Neural crest cell (in vitro differentiated cells): ENCODE results near the gene LSM5. TPM values are rescaled to one million over a fixed set of nuclear protein-coding genes. Genes with fewer than 3 reads are reported as not detected.

Source experiments
- DNase-seq: peaks from one replicate; pipeline ENCODE4 v3.0.0; 2021; ENCODE audit warnings: low read depth, mixed read lengths, low spot score
- H3K27ac Mint-ChIP-seq: one replicate; pipeline ENCODE4 v1.8.0; 2021; ENCODE audit warnings: mild to moderate bottlenecking, mixed read lengths; ENCODE audit not compliant: unreplicated experiment
- H3K27me3 Mint-ChIP-seq: 2 replicates; pipeline ENCODE4 v1.8.0; 2021; ENCODE audit warnings: low read depth, mild to moderate bottlenecking, mixed read lengths
- H3K36me3 Mint-ChIP-seq: 2 replicates; pipeline ENCODE4 v1.8.0; 2021; ENCODE audit warnings: low read depth, mild to moderate bottlenecking, mixed read lengths
- H3K4me1 Mint-ChIP-seq: 2 replicates; pipeline ENCODE4 v1.8.0; 2021; ENCODE audit warnings: mixed read lengths
- H3K4me3 Mint-ChIP-seq: one replicate; pipeline ENCODE4 v1.8.0; 2021; ENCODE audit warnings: mild to moderate bottlenecking, mixed read lengths
- H3K9me3 Mint-ChIP-seq: 2 replicates; pipeline ENCODE4 v1.8.0; 2021; ENCODE audit warnings: mixed read lengths
- total RNA-seq: library from RNA; stranded (reverse); gene quantifications from 2 replicates; pipeline ENCODE4 v1.2.1, GENCODE V29; 2021
- TF ChIP-seq, protein P1 (sequence below): fragments of 200-600 bp; sonication (generic); conservative IDR thresholded peaks from 2 replicates; pipeline ENCODE4 v1.5.0; 2021; ENCODE audit warnings: antibody characterized with exemption, mild to moderate bottlenecking

LSM5 gene
- total RNA-seq, 1 donor from 2014 or later, result 89.0 TPM

DNA sequence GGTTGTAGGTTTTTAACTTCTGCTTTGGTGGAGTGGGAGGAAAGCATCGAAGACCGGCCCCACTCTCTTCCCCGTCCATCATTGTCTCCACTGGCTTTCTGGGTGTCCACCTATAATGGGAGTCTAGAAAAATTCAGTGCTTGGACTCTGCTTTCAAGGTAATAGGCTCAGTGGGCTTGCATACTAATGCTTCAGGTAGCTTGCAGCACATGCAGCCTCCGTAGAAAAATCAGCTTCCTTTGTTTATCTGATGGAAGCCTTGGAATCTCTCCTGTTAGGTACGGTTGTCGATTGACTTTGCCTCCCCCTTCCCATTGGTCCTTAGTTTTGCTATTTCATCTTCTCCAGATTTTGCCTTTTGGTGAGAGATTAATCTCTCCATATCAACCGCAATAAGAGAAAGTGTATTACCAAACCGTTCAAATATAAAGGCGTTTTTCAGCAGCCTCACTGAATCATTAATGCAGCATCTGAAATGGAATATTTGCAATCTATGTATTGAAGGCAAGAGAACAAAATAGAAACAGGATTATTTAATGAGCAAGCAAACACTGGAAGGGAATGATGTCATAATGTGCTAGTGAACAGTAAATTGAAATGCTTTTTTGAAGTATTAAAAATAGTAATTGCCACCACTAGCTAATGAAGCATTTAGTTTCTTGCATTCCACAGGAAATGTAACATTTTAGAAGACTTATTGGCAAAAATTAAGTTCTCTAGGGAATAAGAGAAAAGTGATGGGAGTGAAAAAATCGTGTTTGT, 6.1 kb upstream of the LSM5 start:
- Mint-ChIP-seq H3K9me3 (no peaks in the 10 kb centered on the region), H3K27ac (peak overlapping the region; percentile 99), H3K4me3 (peak overlapping the region; percentile 95), H3K4me1 (peaks cover 17% of the 10 kb centered on the region), H3K27me3 (no peaks in the 10 kb centered on the region), H3K36me3 (peaks cover 12% of the 10 kb centered on the region)
- TF ChIP-seq, protein P1, sequence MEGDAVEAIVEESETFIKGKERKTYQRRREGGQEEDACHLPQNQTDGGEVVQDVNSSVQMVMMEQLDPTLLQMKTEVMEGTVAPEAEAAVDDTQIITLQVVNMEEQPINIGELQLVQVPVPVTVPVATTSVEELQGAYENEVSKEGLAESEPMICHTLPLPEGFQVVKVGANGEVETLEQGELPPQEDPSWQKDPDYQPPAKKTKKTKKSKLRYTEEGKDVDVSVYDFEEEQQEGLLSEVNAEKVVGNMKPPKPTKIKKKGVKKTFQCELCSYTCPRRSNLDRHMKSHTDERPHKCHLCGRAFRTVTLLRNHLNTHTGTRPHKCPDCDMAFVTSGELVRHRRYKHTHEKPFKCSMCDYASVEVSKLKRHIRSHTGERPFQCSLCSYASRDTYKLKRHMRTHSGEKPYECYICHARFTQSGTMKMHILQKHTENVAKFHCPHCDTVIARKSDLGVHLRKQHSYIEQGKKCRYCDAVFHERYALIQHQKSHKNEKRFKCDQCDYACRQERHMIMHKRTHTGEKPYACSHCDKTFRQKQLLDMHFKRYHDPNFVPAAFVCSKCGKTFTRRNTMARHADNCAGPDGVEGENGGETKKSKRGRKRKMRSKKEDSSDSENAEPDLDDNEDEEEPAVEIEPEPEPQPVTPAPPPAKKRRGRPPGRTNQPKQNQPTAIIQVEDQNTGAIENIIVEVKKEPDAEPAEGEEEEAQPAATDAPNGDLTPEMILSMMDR, result no peak
- no peak for DNase-seq

DNA sequence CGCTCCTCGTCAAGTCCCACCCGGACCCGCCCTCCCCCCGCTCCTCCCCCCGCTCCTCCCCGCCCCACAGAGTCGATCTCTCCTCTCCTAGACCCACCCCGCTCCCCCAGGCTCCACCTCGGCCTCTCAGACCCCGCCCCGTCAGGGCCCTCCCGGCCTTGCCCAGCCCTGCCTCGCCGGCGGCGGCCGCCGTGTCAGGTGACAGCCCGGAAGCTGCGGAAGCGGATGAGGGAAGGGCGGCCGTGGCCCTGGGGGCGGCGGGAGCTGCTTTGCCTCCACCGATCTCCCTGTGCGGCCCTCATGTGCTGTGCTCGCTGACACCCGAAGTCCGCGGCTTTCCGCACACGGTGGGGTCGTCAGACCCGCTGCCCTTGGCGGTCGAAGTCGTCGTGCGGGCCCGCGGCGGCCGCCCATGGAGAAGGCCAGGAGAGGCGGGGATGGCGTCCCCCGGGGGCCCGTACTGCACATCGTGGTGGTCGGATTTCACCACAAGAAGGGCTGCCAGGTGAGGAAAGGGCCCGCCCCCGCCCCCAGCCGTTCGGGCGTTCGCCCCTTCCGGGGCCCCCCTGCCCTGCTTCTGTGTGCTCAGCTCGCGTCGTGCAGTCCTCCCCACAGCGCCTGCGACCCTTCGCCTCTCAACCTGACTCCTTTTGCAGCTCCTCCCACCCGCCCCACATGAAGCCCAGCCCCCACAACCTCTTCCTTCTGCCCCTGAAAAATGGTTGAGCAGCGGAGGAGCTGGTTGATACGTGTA, 5.3 kb upstream of the LSM5 start, which contains the start of gene AVL9:
TSS of gene AVL9 (plus strand) at position 192 of the 754 bp plus-strand sequence. CDS start at position 413, 221 bp downstream.
- Mint-ChIP-seq H3K9me3 (no peaks in the 10 kb centered on the region), H3K4me3 (peak within 1 kb of the TSS; percentile 95), H3K27me3 (no peaks in the 10 kb centered on the region), H3K36me3 (peaks cover 7% of the 10 kb centered on the region), H3K27ac (peak within 1 kb of the TSS; percentile 99), H3K4me1 (peaks cover 15% of the 10 kb centered on the region)
- DNase-seq, result peak; percentile 96
- TF ChIP-seq, protein P1, result no peak

DNA sequence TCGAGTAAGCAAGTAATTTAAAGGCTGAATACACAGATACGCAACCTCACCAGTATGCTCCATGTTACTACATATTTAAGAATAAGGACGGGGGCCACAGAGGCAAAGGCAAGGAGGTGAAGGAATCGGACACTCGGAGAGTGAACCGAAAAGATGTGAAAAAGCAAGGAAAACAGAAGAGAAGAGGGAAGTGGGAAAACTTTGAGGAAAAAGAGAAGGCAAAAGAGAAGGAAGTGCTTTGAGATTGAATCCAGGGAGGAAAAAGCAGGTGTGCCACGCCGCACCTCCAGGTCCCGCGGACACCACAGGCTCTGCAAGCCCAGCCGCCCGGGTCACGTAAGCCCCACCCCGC, 4.7 kb upstream of the LSM5 start:
- Mint-ChIP-seq H3K36me3 (peaks cover 4% of the 10 kb centered on the region), H3K4me3 (peak overlapping the region; percentile 91), H3K4me1 (peaks cover 21% of the 10 kb centered on the region), H3K9me3 (no peaks in the 10 kb centered on the region), H3K27me3 (no peaks in the 10 kb centered on the region), H3K27ac (no peak overlapping the region)
- TF ChIP-seq, protein P1, result no peak
- DNase-seq, result no peak

DNA sequence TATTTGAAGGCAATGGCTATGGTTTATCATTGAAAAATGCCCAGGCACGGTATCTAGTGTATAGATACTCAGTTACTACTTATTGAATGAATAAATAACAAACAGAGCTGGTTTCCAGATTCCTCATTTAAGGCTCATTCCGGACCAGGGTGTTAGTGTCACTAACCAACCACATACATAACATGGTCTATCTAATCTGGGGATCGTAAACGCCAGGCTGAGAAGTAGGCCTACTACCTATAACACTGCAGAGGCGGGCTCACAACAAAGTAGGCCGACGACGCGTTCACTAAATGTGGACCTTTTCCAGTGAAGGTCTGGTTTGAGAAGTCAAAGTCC, 423 bp downstream of the LSM5 start:
- no peaks in the 10 kb centered on the region for H3K27me3 Mint-ChIP-seq
- H3K27ac Mint-ChIP-seq, result peak overlapping the region; percentile 96
- peaks cover 9% of the 10 kb centered on the region for H3K36me3 Mint-ChIP-seq
- peaks cover 21% of the 10 kb centered on the region for H3K4me1 Mint-ChIP-seq
- no peak for DNase-seq
- H3K4me3 Mint-ChIP-seq, result peak overlapping the region; percentile 92
- H3K9me3 Mint-ChIP-seq, result no peaks in the 10 kb centered on the region
- TF ChIP-seq, protein P1, result no peak

DNA sequence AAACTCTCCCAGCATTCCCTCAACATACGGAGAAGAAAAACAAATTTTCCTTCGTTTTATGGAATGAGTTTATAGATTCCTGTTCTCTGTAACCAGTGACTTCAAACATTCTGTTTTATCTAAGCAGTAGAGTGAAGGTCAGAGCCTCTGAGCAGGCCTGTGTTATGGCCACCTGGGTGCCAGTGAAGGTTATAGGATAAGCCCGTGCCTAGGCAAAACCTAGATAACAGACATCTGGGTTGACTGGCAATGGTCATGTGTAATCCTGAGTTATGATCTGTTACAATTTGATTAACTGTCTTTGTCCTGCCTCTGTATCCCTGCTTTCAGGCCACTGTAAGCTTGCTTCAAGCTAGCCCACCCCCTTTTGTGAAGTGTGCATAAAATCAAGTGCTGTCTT, 8.3 kb downstream of the LSM5 start:
- no peak for DNase-seq
- no peak overlapping the region for H3K27ac Mint-ChIP-seq
- no peaks in the 10 kb centered on the region for H3K9me3 Mint-ChIP-seq
- no peaks in the 10 kb centered on the region for H3K27me3 Mint-ChIP-seq
- peaks cover 13% of the 10 kb centered on the region for H3K4me1 Mint-ChIP-seq
- peaks cover 2% of the 10 kb centered on the region for H3K36me3 Mint-ChIP-seq
- TF ChIP-seq, protein P1, result no peak
- no peak overlapping the region for H3K4me3 Mint-ChIP-seq
